Measurements from ENCODE around the gene FOXP1. TPM values are rescaled to one million over a fixed set of nuclear protein-coding genes. Genes with fewer than 3 reads are reported as not detected.

FOXP1 gene
- total and polyA plus RNA-seq, 7 experiments from 2014 or later, result 104 to 537 (median 444) TPM

GRCh38 chr3:71450162-71450561, 133.4 kb downstream of the FOXP1 start:
- ChIA-PET CTCF (interaction anchor here (0.6 to 1.7 kb wide), 5 partner anchors 11 to 359 kb away, joined by 3 to 6 read pairs (median 3); no protein-coding TSS in a partner anchor), POLR2A (interaction anchor here (0.6 to 20.4 kb wide), 13 partner anchors 8 to 1305 kb away, joined by 3 to 356 read pairs (median 6); no protein-coding TSS in a partner anchor)
- H3K27ac ChIP-seq (ENCODE audit: low read depth, low read length), result peak overlapping the region; percentile 90
- ATAC-seq, result no peak
- intact Hi-C loops (cut with micrococcal nuclease), result loop anchor here in 1 of 2 donors (1.0 kb wide), 1 partner anchor 9 kb away; no protein-coding TSS in a partner anchor
- no peaks in the 10 kb centered on the region for H3K9me3 ChIP-seq (ENCODE audit: control insufficient read depth in 2 of 3, low read length in 3 of 3)
- no peaks in the 10 kb centered on the region for H3K36me3 ChIP-seq (ENCODE audit: control insufficient read depth in 2 of 3, insufficient read depth in 3 of 3, low read length in 3 of 3)
- Mint-ChIP-seq H3K36me3 (peaks cover 0 to 23% (median 3%) of the 10 kb centered on the region in 5 donors), H3K4me1 (peaks cover 65 to 100% (median 97%) of the 10 kb centered on the region in 7 donors), H3K9me3 (peaks cover 0 to 2% (median 0%) of the 10 kb centered on the region in 11 donors), H3K27me3 (peaks cover 0 to 3% (median 0%) of the 10 kb centered on the region in 5 donors), H3K4me3 (peak overlapping the region in 9 of 10 donors; percentile 0 to 76 (median 46)), H3K27ac (peak overlapping the region in 8 of 9 donors; percentile 92 to 99 (median 97))
- no peaks in the 10 kb centered on the region for H3K27me3 ChIP-seq (ENCODE audit: control insufficient read depth in 2 of 2, insufficient read depth in 2 of 2, low read length in 2 of 2)
- H3K4me3 ChIP-seq (ENCODE audit: low read length), result no peak overlapping the region
- H3K4me1 ChIP-seq (ENCODE audit: control insufficient read depth in 2 of 2, insufficient read depth in 2 of 2, low read length in 2 of 2), result peaks cover 87 to 99% of the 10 kb centered on the region in 2 donors
- no peak for DNase-seq

- Mint-ChIP-seq H3K36me3 (peaks cover 0 to 26% (median 2%) of the 10 kb centered on the region in 5 donors), H3K27ac (peak overlapping the region; percentile 80 to 99 (median 96)), H3K27me3 (peaks cover 0 to 3% (median 0%) of the 10 kb centered on the region in 5 donors), H3K4me3 (peak overlapping the region in 9 of 10 donors; percentile 16 to 76 (median 53)), H3K9me3 (peaks cover 0 to 2% (median 0%) of the 10 kb centered on the region in 11 donors), H3K4me1 (peaks cover 63 to 100% (median 98%) of the 10 kb centered on the region in 7 donors)
- POLR2A ChIA-PET, result interaction anchor here (1.3 to 20.4 kb wide), 4 partner anchors 6 to 49 kb away, joined by 3 to 356 read pairs (median 156); no protein-coding TSS in a partner anchor
- ATAC-seq (no peak), DNase-seq (no peak)
- peak overlapping the region; percentile 90 for H3K27ac ChIP-seq (ENCODE audit: low read depth, low read length)
- no peaks in the 10 kb centered on the region for H3K9me3 ChIP-seq (ENCODE audit: control insufficient read depth in 2 of 3, low read length in 3 of 3)
- CTCF ChIA-PET, result no interaction called here
- intact Hi-C loops (cut with micrococcal nuclease), result loop anchor here in 1 of 2 donors (1.0 to 10.0 kb wide), 2 partner anchors 38 to 277 kb away; partner anchors contain the start of gene EIF4E3
- peak overlapping the region; percentile 6 for H3K4me3 ChIP-seq (ENCODE audit: low read length)
- H3K27me3 ChIP-seq (ENCODE audit: control insufficient read depth in 2 of 2, insufficient read depth in 2 of 2, low read length in 2 of 2), result no peaks in the 10 kb centered on the region
- H3K36me3 ChIP-seq (ENCODE audit: control insufficient read depth in 2 of 3, insufficient read depth in 3 of 3, low read length in 3 of 3), result no peaks in the 10 kb centered on the region
- peaks cover 86 to 97% of the 10 kb centered on the region in 2 donors for H3K4me1 ChIP-seq (ENCODE audit: control insufficient read depth in 2 of 2, insufficient read depth in 2 of 2, low read length in 2 of 2)
These were observed 135.7 kb downstream of the FOXP1 start for GRCh38 chr3:71447803-71448202.

GRCh38 chr3:71447197-71447596, 136.3 kb downstream of the FOXP1 start:
- DNase-seq (no peak), ATAC-seq (no peak)
- H3K36me3 ChIP-seq (ENCODE audit: control insufficient read depth in 2 of 3, insufficient read depth in 3 of 3, low read length in 3 of 3), result no peaks in the 10 kb centered on the region
- H3K27me3 ChIP-seq (ENCODE audit: control insufficient read depth in 2 of 2, insufficient read depth in 2 of 2, low read length in 2 of 2), result no peaks in the 10 kb centered on the region
- CTCF ChIA-PET, result interaction anchor here (2.6 kb wide), 1 partner anchor 8 kb away, joined by 18 read pairs; no protein-coding TSS in a partner anchor
- no peaks in the 10 kb centered on the region for H3K9me3 ChIP-seq (ENCODE audit: control insufficient read depth in 2 of 3, low read length in 3 of 3)
- Mint-ChIP-seq H3K9me3 (peaks cover 0 to 2% (median 0%) of the 10 kb centered on the region in 11 donors), H3K36me3 (peaks cover 0 to 26% (median 0%) of the 10 kb centered on the region in 5 donors), H3K27me3 (peaks cover 0 to 3% (median 0%) of the 10 kb centered on the region in 5 donors), H3K27ac (peak overlapping the region; percentile 80 to 99 (median 96)), H3K4me1 (peaks cover 65 to 100% (median 97%) of the 10 kb centered on the region in 7 donors), H3K4me3 (peak overlapping the region; percentile 26 to 76 (median 62))
- POLR2A ChIA-PET, result interaction anchor here (0.6 to 20.4 kb wide), 8 partner anchors 7 to 491 kb away, joined by 3 to 356 read pairs (median 4); no protein-coding TSS in a partner anchor
- H3K27ac ChIP-seq (ENCODE audit: low read depth, low read length), result peak overlapping the region; percentile 90
- peaks cover 86 to 96% of the 10 kb centered on the region in 2 donors for H3K4me1 ChIP-seq (ENCODE audit: control insufficient read depth in 2 of 2, insufficient read depth in 2 of 2, low read length in 2 of 2)
- peak overlapping the region; percentile 11 for H3K4me3 ChIP-seq (ENCODE audit: low read length)
- intact Hi-C loops (cut with micrococcal nuclease), result loop anchor here in 1 of 2 donors (10.0 kb wide), 1 partner anchor 278 kb away; the partner anchor contains the start of gene EIF4E3

- CTCF ChIA-PET, result interaction anchor here (2.6 kb wide), 1 partner anchor 8 kb away, joined by 18 read pairs; no protein-coding TSS in a partner anchor
- H3K27me3 Mint-ChIP-seq, result peaks cover 0 to 3% (median 0%) of the 10 kb centered on the region in 5 donors
- DNase-seq (no peak), ATAC-seq (no peak)
- POLR2A ChIA-PET, result interaction anchor here (0.6 to 20.4 kb wide), 8 partner anchors 7 to 490 kb away, joined by 3 to 356 read pairs (median 10); no protein-coding TSS in a partner anchor
- H3K4me1 Mint-ChIP-seq, result peaks cover 69 to 100% (median 97%) of the 10 kb centered on the region in 7 donors
- no peaks in the 10 kb centered on the region for H3K9me3 ChIP-seq (ENCODE audit: control insufficient read depth in 2 of 3, low read length in 3 of 3)
- H3K27ac Mint-ChIP-seq, result peak overlapping the region; percentile 80 to 99 (median 96)
- peaks cover 0 to 2% (median 0%) of the 10 kb centered on the region in 11 donors for H3K9me3 Mint-ChIP-seq
- H3K4me3 ChIP-seq (ENCODE audit: low read length), result peak overlapping the region; percentile 7
- no peaks in the 10 kb centered on the region for H3K36me3 ChIP-seq (ENCODE audit: control insufficient read depth in 2 of 3, insufficient read depth in 3 of 3, low read length in 3 of 3)
- peak overlapping the region; percentile 90 for H3K27ac ChIP-seq (ENCODE audit: low read depth, low read length)
- peaks cover 0 to 30% (median 0%) of the 10 kb centered on the region in 5 donors for H3K36me3 Mint-ChIP-seq
- peaks cover 86 to 96% of the 10 kb centered on the region in 2 donors for H3K4me1 ChIP-seq (ENCODE audit: control insufficient read depth in 2 of 2, insufficient read depth in 2 of 2, low read length in 2 of 2)
- H3K27me3 ChIP-seq (ENCODE audit: control insufficient read depth in 2 of 2, insufficient read depth in 2 of 2, low read length in 2 of 2), result no peaks in the 10 kb centered on the region
- peak overlapping the region in 9 of 10 donors; percentile 26 to 76 (median 66) for H3K4me3 Mint-ChIP-seq
- intact Hi-C loops (cut with micrococcal nuclease), result loop anchor here in 1 of 2 donors (10.0 kb wide), 1 partner anchor 278 kb away; the partner anchor contains the start of gene EIF4E3
These were observed 136.8 kb downstream of the FOXP1 start for GRCh38 chr3:71446734-71447133.

- POLR2A ChIA-PET, result interaction anchor here (0.7 to 20.4 kb wide), 8 partner anchors 8 to 315 kb away, joined by 3 to 356 read pairs (median 10); no protein-coding TSS in a partner anchor
- peak overlapping the region; percentile 7 for H3K4me3 ChIP-seq (ENCODE audit: low read length)
- peak overlapping the region in 7 of 10 donors; percentile 31 to 84 (median 66) for H3K4me3 Mint-ChIP-seq
- H3K27ac ChIP-seq (ENCODE audit: low read depth, low read length), result peak overlapping the region; percentile 90
- no peak for ATAC-seq
- H3K36me3 Mint-ChIP-seq, result peaks cover 0 to 32% (median 0%) of the 10 kb centered on the region in 5 donors
- CTCF ChIA-PET, result interaction anchor here (1.0 to 2.6 kb wide), 3 partner anchors 9 to 45 kb away, joined by 3 to 18 read pairs (median 7); no protein-coding TSS in a partner anchor
- no peaks in the 10 kb centered on the region for H3K27me3 ChIP-seq (ENCODE audit: control insufficient read depth in 2 of 2, insufficient read depth in 2 of 2, low read length in 2 of 2)
- peaks cover 0 to 2% (median 0%) of the 10 kb centered on the region in 11 donors for H3K9me3 Mint-ChIP-seq
- H3K27me3 Mint-ChIP-seq, result peaks cover 0 to 3% (median 0%) of the 10 kb centered on the region in 5 donors
- peak overlapping the region; percentile 82 to 99 (median 96) for H3K27ac Mint-ChIP-seq
- DNase-seq, result no peak
- H3K4me1 ChIP-seq (ENCODE audit: control insufficient read depth in 2 of 2, insufficient read depth in 2 of 2, low read length in 2 of 2), result peaks cover 86 to 96% of the 10 kb centered on the region in 2 donors
- no peaks in the 10 kb centered on the region for H3K9me3 ChIP-seq (ENCODE audit: control insufficient read depth in 2 of 3, low read length in 3 of 3)
- no peaks in the 10 kb centered on the region for H3K36me3 ChIP-seq (ENCODE audit: control insufficient read depth in 2 of 3, insufficient read depth in 3 of 3, low read length in 3 of 3)
- intact Hi-C loops (cut with micrococcal nuclease), result loop anchor here in 1 of 2 donors (10.0 kb wide), 1 partner anchor 279 kb away; the partner anchor contains the start of gene EIF4E3
- H3K4me1 Mint-ChIP-seq, result peaks cover 71 to 100% (median 98%) of the 10 kb centered on the region in 7 donors
These were observed 137.3 kb downstream of the FOXP1 start for GRCh38 chr3:71446260-71446659.

- intact Hi-C loops (cut with micrococcal nuclease), result loop anchor here (1.0 to 10.0 kb wide), 19 partner anchors 9 to 434 kb away; partner anchors contain the start of genes EIF4E3 (in 1 of the 2) and FOXP1 (in 1 of the 2)
- peak overlapping the region; percentile 64 to 86 (median 77) for H3K4me3 Mint-ChIP-seq
- Histone ChIP-seq H3K27me3 (ENCODE audit: control insufficient read depth in 2 of 2, insufficient read depth in 2 of 2, low read length in 2 of 2) (no peaks in the 10 kb centered on the region), H3K9me3 (ENCODE audit: control insufficient read depth in 2 of 3, low read length in 3 of 3) (no peaks in the 10 kb centered on the region), H3K4me3 (ENCODE audit: low read length) (peak overlapping the region; percentile 12), H3K27ac (ENCODE audit: low read depth, low read length) (peak overlapping the region; percentile 90), H3K36me3 (ENCODE audit: control insufficient read depth in 2 of 3, insufficient read depth in 3 of 3, low read length in 3 of 3) (no peaks in the 10 kb centered on the region), H3K4me1 (ENCODE audit: control insufficient read depth in 2 of 2, insufficient read depth in 2 of 2, low read length in 2 of 2) (peaks cover 93 to 96% of the 10 kb centered on the region in 2 donors)
- ChIA-PET POLR2A (interaction anchor here (0.6 to 20.4 kb wide), 16 partner anchors 9 to 383 kb away, joined by 3 to 356 read pairs (median 4); no protein-coding TSS in a partner anchor), CTCF (interaction anchor here (0.6 to 2.6 kb wide), 4 partner anchors 10 to 46 kb away, joined by 3 to 18 read pairs (median 5); no protein-coding TSS in a partner anchor)
- peaks cover 69 to 100% (median 97%) of the 10 kb centered on the region in 7 donors for H3K4me1 Mint-ChIP-seq
- peak overlapping the region; percentile 94 to 100 (median 99) for H3K27ac Mint-ChIP-seq
- H3K9me3 Mint-ChIP-seq, result peaks cover 0 to 2% (median 0%) of the 10 kb centered on the region in 11 donors
- peaks cover 0 to under 1% (median 0%) of the 10 kb centered on the region in 5 donors for H3K27me3 Mint-ChIP-seq
- peaks cover 0 to 29% (median 0%) of the 10 kb centered on the region in 5 donors for H3K36me3 Mint-ChIP-seq
- ATAC-seq (no peak), DNase-seq (no peak)
These were observed 138.7 kb downstream of the FOXP1 start for GRCh38 chr3:71444861-71445259.

Data from naive thymus-derived CD4-positive, alpha-beta T cell (primary cell).